Sciatic nerve (tissue), 2 donors: ENCODE results near the gene MISFA. TPM values are rescaled to one million over a fixed set of nuclear protein-coding genes. Genes with fewer than 3 reads are reported as not detected.
"Not testable (repeated sequence)": the region's sequence is repeated elsewhere in the genome, so short reads cannot be mapped to it uniquely, and the experiment has no call there.

Source experiments
- ATAC-seq: fragments of 200-7000 bp; cut with Tn5 transposase; one replicate; pipeline ENCODE4 v1.9.1; 2020; ENCODE audit warnings: mild to moderate bottlenecking, moderate library complexity
- DNase-seq: peaks from one replicate; pipeline ENCODE4 v3.0.0-alpha.2; 2020; ENCODE audit warnings: low spot score
- intact Hi-C: fragments of 100-400 bp; cut with DNase I; formaldehyde crosslinking; loops from one replicate; pipeline ENCODE4 v1.14.2; 2022
- total RNA-seq: library from RNA; stranded (reverse); fragmentation: NEBNext Ultra II Directional; extraction: Animal tissue kit (Norgen Biotek cat#: 25700); gene quantifications from one replicate; pipeline ENCODE4 v1.2.1, GENCODE V29; 2021
- donor health status: DM: no; HTN: no; CAD: no.
- donor health status: DM: no; HTN: no; CAD: no.

Gene MISFA
- total RNA-seq, result 5.6 TPM

- intact Hi-C loops, result no loop called here
- ATAC-seq (no peak), DNase-seq (no peak)
Measured at GRCh38 chr11:18599739-18600230, at the start of gene MISFA. Gene MISFA (plus strand): TSS chr11:18599789. CDS start chr11:18599929, 140 bp downstream.

GRCh38 chr11:18563090-18563730, 36.4 kb upstream of the MISFA start:
- intact Hi-C loops, result no loop called here
- DNase-seq (no peak), ATAC-seq (no peak)

GRCh38 chr11:18564149-18564548, 35.4 kb upstream of the MISFA start:
- intact Hi-C loops, result no loop called here
- DNase-seq (no peak), ATAC-seq (no peak)

GRCh38 chr11:18566406-18566805, 33.2 kb upstream of the MISFA start:
- intact Hi-C loops, result no loop called here
- ATAC-seq (no peak), DNase-seq (no peak)

- DNase-seq (no peak), ATAC-seq (no peak)
- intact Hi-C loops, result no loop called here
Measured at GRCh38 chr11:18567081-18567480, 32.5 kb upstream of the MISFA start.

GRCh38 chr11:18575361-18575760, 24.2 kb upstream of the MISFA start:
- no peak for DNase-seq
- ATAC-seq, result no peak
- intact Hi-C loops, result no loop called here

- intact Hi-C loops, result no loop called here
- DNase-seq (no peak), ATAC-seq (no peak)
Measured at GRCh38 chr11:18578975-18579598, 20.5 kb upstream of the MISFA start.

GRCh38 chr11:18580113-18580766, 19.3 kb upstream of the MISFA start:
- no peak for ATAC-seq
- intact Hi-C loops, result no loop called here
- no peak for DNase-seq

GRCh38 chr11:18581825-18582224, 17.8 kb upstream of the MISFA start:
- intact Hi-C loops, result no loop called here
- no peak for ATAC-seq

GRCh38 chr11:18588297-18589252, 11.0 kb upstream of the MISFA start, which contains the start of gene UEVLD:
Gene UEVLD (minus strand): TSS chr11:18588734. CDS start chr11:18588654, 80 bp downstream.
- intact Hi-C loops, result no loop called here
- peak; percentile 99 for ATAC-seq
- peak; percentile 93 for DNase-seq

More at GRCh38 chr11:18581825-18582224, 17.8 kb upstream of the MISFA start:
- DNase-seq, result no peak

GRCh38 chr11:18590571-18590970, 9.0 kb upstream of the MISFA start:
- intact Hi-C loops, result no loop called here
- ATAC-seq, result no peak
- DNase-seq, result no peak

- DNase-seq, intact Hi-C loops, ATAC-seq: not testable (repeated sequence)
Measured at GRCh38 chr11:18594088-18594487, 5.5 kb upstream of the MISFA start.

- no peak for DNase-seq
- ATAC-seq, result peak; percentile 74
- intact Hi-C loops, result no loop called here
Measured at GRCh38 chr11:18594999-18595749, 4.4 kb upstream of the MISFA start.

- no peak for DNase-seq
- intact Hi-C loops, result no loop called here
- ATAC-seq, result no peak
Measured at GRCh38 chr11:18600915-18601569, 1.5 kb downstream of the MISFA start.

- ATAC-seq (no peak), DNase-seq (no peak)
- intact Hi-C loops, result no loop called here
Measured at GRCh38 chr11:18608376-18608775, 8.8 kb downstream of the MISFA start.

GRCh38 chr11:18611196-18611595, 11.6 kb downstream of the MISFA start:
- DNase-seq (no peak), ATAC-seq (no peak)
- intact Hi-C loops, result no loop called here

GRCh38 chr11:18612394-18612793, 12.8 kb downstream of the MISFA start:
- intact Hi-C loops, result no loop called here
- ATAC-seq, result no peak

GRCh38 chr11:18614667-18615066, 15.1 kb downstream of the MISFA start:
- intact Hi-C loops, result no loop called here
- ATAC-seq (no peak), DNase-seq (no peak)

More at GRCh38 chr11:18612394-18612793, 12.8 kb downstream of the MISFA start:
- DNase-seq, result no peak
